ENCODE data around the gene CEP19.

Gene CEP19

DNA sequence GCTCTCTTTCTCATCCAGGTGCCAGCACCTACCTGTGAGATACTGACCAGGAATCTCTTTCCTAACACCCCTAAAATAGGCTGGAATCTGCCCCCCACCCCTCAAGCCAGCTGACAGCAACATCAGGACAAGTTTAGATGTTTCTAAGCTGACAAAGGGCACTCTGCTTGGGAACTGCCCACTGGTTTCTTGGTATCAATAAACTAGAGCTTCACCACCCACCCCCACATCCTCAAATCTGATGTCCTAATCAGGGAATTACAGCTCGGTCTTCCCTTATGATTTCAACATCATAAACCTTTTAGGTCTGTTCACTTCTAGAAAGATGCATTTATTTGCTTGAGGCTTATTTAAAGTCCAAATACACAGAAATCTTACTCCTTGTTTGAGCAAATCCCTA lies 34.7 kb downstream of the CEP19 start:
- Histone ChIP-seq H3K9ac (ENCODE audit: low read length) (no peak overlapping the region), H3K36me3 (ENCODE audit: control insufficient read depth, insufficient read depth, low read length) (no peaks in the 10 kb centered on the region), H3K9me3 (ENCODE audit: control insufficient read depth, low read length) (no peaks in the 10 kb centered on the region), H3K27me3 (ENCODE audit: control insufficient read depth, insufficient read depth, low read length) (no peaks in the 10 kb centered on the region), H3K4me1 (ENCODE audit: control insufficient read depth, insufficient read depth, low read length) (peaks cover 5% of the 10 kb centered on the region), H3K4me3 (ENCODE audit: low read length) (no peak overlapping the region)

DNA sequence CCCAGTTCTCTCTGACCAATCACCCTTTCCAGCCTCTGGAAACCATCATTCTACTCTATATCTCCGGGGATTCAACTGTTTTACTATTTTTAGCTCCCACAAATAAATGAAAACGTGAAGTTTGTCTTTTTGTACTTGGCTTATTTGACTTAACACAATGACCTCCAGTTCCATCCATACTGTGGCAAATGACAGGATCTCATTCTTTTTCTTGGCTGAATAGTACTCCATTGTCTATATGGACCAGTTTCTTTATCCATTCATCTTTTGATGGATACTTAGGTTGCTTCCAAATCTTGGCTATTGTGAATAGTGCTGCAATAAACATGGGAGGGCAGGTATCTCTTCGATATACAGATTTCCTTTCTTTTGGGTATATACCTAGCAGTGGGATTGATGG lies 38.4 kb downstream of the CEP19 start:
- H3K4me1 ChIP-seq (ENCODE audit: control insufficient read depth, insufficient read depth, low read length): peaks cover 5% of the 10 kb centered on the region

DNA sequence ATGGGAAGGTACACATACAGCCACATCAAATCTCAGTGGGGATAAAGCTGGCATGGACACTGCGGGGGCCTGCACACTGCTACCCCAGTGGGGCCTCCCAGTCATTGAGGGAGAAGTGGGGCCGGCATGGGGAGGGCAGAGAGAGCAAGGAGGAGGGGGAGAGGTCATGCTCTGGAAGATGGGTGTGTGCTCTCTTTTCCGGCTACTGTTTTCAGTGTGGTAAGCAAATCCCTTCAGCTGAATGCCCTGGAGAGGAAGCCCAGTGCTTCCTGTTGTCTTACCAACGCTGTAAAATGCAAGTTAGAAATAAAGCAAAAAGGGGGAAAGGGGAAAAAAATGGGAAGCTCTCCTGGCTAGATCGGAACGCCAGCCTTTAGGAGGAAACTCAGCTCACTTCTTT lies 41.7 kb downstream of the CEP19 start:
- H3K9me3 ChIP-seq (ENCODE audit: control insufficient read depth, low read length): no peaks in the 10 kb centered on the region
- H3K36me3 ChIP-seq (ENCODE audit: control insufficient read depth, insufficient read depth, low read length): no peaks in the 10 kb centered on the region
- no peak overlapping the region for H3K4me3 ChIP-seq (ENCODE audit: low read length)
- H3K9ac ChIP-seq (ENCODE audit: low read length): no peak overlapping the region
- H3K27me3 ChIP-seq (ENCODE audit: control insufficient read depth, insufficient read depth, low read length): no peaks in the 10 kb centered on the region
- H3K4me1 ChIP-seq (ENCODE audit: control insufficient read depth, insufficient read depth, low read length): no peaks in the 10 kb centered on the region

More for the DNA sequence above, 38.4 kb downstream of the CEP19 start:
- no peaks in the 10 kb centered on the region for H3K9me3 ChIP-seq (ENCODE audit: control insufficient read depth, low read length)
- no peak overlapping the region for H3K4me3 ChIP-seq (ENCODE audit: low read length)
- H3K27me3 ChIP-seq (ENCODE audit: control insufficient read depth, insufficient read depth, low read length): no peaks in the 10 kb centered on the region
- H3K36me3 ChIP-seq (ENCODE audit: control insufficient read depth, insufficient read depth, low read length): no peaks in the 10 kb centered on the region
- no peak overlapping the region for H3K9ac ChIP-seq (ENCODE audit: low read length)

GRCh38 chr3:196667056-196667825 lies 44.8 kb downstream of the CEP19 start:
- Histone ChIP-seq H3K9me3 (ENCODE audit: control insufficient read depth, low read length) (no peaks in the 10 kb centered on the region), H3K9ac (ENCODE audit: low read length) (no peak overlapping the region), H3K4me3 (ENCODE audit: low read length) (no peak overlapping the region), H3K36me3 (ENCODE audit: control insufficient read depth, insufficient read depth, low read length) (no peaks in the 10 kb centered on the region), H3K4me1 (ENCODE audit: control insufficient read depth, insufficient read depth, low read length) (no peaks in the 10 kb centered on the region), H3K27me3 (ENCODE audit: control insufficient read depth, insufficient read depth, low read length) (no peaks in the 10 kb centered on the region)

GRCh38 chr3:196666001-196666867 lies 45.8 kb downstream of the CEP19 start:
- no peaks in the 10 kb centered on the region for H3K36me3 ChIP-seq (ENCODE audit: control insufficient read depth, insufficient read depth, low read length)
- no peaks in the 10 kb centered on the region for H3K9me3 ChIP-seq (ENCODE audit: control insufficient read depth, low read length)
- no peak overlapping the region for H3K4me3 ChIP-seq (ENCODE audit: low read length)
- no peak overlapping the region for H3K9ac ChIP-seq (ENCODE audit: low read length)
- no peaks in the 10 kb centered on the region for H3K27me3 ChIP-seq (ENCODE audit: control insufficient read depth, insufficient read depth, low read length)
- H3K4me1 ChIP-seq (ENCODE audit: control insufficient read depth, insufficient read depth, low read length): no peaks in the 10 kb centered on the region

DNA sequence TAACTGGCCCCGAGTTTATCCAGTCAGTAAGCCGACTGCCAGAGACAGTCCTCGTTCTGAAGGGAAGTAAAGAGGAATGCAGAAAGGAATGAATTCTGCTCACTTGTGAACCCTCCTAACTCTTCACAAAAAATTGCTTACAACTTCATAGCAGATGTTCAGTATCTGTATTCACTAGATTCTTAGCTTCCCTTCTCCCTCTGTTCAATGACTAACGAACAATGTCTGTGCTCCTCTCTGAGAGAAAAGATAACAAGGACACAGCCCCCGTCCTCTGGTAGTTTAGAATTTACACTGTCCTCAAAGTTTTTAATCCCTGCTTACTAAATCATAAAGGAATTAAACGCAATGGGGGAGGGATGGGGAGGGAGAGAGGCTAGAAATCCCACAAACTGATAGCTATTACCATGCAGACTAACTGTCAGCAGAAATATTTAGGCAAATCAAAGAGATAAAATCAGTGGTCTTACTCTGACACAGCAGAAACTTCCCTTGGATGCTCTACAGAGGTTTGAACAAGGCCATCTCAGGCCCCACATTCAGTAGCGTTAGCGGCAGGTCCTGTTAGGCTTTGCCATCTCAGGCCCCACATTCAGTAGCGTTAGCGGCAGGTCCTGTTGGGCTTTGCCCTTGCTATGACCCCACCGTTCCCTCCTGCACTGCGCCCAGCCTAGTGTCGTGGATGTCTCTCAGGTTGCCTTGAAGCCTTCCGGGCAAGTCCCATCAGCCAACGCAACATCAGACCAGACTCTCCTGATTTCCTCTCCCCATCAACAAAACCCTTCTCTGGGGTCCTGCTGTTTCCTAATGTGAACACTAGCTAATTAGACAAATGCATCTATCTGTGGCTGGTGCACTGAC lies 49.1 kb downstream of the CEP19 start:
- H3K4me1 ChIP-seq (ENCODE audit: control insufficient read depth, insufficient read depth, low read length): no peaks in the 10 kb centered on the region
- H3K9me3 ChIP-seq (ENCODE audit: control insufficient read depth, low read length): no peaks in the 10 kb centered on the region
- H3K4me3 ChIP-seq (ENCODE audit: low read length): no peak overlapping the region
- H3K36me3 ChIP-seq (ENCODE audit: control insufficient read depth, insufficient read depth, low read length): no peaks in the 10 kb centered on the region
- peaks cover 6% of the 10 kb centered on the region for H3K27me3 ChIP-seq (ENCODE audit: control insufficient read depth, insufficient read depth, low read length)
- no peak overlapping the region for H3K9ac ChIP-seq (ENCODE audit: low read length)

DNA sequence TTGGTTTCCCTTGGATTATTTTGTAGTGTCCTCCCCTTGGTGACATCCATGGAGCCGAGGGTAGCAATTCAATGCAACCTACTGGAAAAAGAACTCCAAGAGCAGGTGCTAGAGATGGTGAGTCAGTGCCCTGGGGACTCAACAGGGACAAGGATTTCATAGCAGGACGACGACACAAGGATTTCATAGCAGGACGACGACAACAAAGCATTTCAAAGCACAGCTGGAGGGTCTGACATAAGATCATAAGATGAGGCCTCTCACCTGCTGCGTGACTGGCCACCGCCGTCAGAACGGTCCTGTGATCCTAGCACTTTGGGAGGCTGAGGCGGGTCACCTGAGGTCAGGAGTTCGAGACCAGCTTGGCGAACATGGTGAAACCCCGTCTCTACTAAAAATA lies 50.0 kb downstream of the CEP19 start:
- Histone ChIP-seq H3K4me3 (ENCODE audit: low read length) (no peak overlapping the region), H3K27me3 (ENCODE audit: control insufficient read depth, insufficient read depth, low read length) (peaks cover 6% of the 10 kb centered on the region), H3K36me3 (ENCODE audit: control insufficient read depth, insufficient read depth, low read length) (no peaks in the 10 kb centered on the region), H3K9me3 (ENCODE audit: control insufficient read depth, low read length) (no peaks in the 10 kb centered on the region), H3K4me1 (ENCODE audit: control insufficient read depth, insufficient read depth, low read length) (no peaks in the 10 kb centered on the region), H3K9ac (ENCODE audit: low read length) (no peak overlapping the region)

DNA sequence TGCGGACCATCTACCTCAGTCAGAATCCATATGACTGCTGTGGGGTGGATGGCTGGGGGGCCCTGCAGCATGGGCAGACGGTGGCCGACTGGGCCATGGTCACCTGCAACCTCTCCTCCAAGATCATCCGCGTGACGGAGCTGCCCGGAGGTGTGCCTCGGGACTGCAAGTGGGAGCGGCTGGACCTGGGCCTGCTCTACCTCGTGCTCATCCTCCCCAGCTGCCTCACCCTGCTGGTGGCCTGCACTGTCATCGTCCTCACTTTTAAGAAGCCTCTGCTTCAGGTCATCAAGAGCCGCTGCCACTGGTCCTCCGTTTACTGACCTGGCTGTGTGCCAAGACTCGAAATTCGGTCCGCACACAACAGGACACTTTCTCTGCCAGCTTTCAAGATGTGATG lies 50.6 kb downstream of the CEP19 start:
- H3K9ac ChIP-seq (ENCODE audit: low read length): no peak overlapping the region
- no peaks in the 10 kb centered on the region for H3K9me3 ChIP-seq (ENCODE audit: control insufficient read depth, low read length)
- peaks cover 6% of the 10 kb centered on the region for H3K27me3 ChIP-seq (ENCODE audit: control insufficient read depth, insufficient read depth, low read length)
- no peaks in the 10 kb centered on the region for H3K4me1 ChIP-seq (ENCODE audit: control insufficient read depth, insufficient read depth, low read length)
- no peaks in the 10 kb centered on the region for H3K36me3 ChIP-seq (ENCODE audit: control insufficient read depth, insufficient read depth, low read length)
- H3K4me3 ChIP-seq (ENCODE audit: low read length): no peak overlapping the region

- no peaks in the 10 kb centered on the region for H3K4me1 ChIP-seq (ENCODE audit: control insufficient read depth, insufficient read depth, low read length)
- H3K9ac ChIP-seq (ENCODE audit: low read length): no peak overlapping the region
- H3K9me3 ChIP-seq (ENCODE audit: control insufficient read depth, low read length): no peaks in the 10 kb centered on the region
- peaks cover 6% of the 10 kb centered on the region for H3K27me3 ChIP-seq (ENCODE audit: control insufficient read depth, insufficient read depth, low read length)
- H3K4me3 ChIP-seq (ENCODE audit: low read length): no peak overlapping the region
- H3K36me3 ChIP-seq (ENCODE audit: control insufficient read depth, insufficient read depth, low read length): no peaks in the 10 kb centered on the region
Observed at GRCh38 chr3:196660381-196661166, 51.5 kb downstream of the CEP19 start.

DNA sequence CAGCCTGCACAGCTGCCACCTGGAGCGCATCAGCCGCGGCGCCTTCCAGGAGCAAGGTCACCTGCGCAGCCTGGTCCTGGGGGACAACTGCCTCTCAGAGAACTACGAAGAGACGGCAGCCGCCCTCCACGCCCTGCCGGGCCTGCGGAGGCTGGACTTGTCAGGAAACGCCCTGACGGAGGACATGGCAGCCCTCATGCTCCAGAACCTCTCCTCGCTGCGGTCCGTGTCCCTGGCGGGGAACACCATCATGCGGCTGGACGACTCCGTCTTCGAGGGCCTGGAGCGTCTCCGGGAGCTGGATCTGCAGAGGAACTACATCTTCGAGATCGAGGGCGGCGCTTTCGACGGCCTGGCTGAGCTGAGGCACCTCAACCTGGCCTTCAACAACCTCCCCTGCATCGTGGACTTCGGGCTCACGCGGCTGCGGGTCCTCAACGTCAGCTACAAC lies 52.1 kb downstream of the CEP19 start:
- Histone ChIP-seq H3K9me3 (ENCODE audit: control insufficient read depth, low read length) (no peaks in the 10 kb centered on the region), H3K4me3 (ENCODE audit: low read length) (no peak overlapping the region), H3K4me1 (ENCODE audit: control insufficient read depth, insufficient read depth, low read length) (no peaks in the 10 kb centered on the region), H3K9ac (ENCODE audit: low read length) (no peak overlapping the region), H3K27me3 (ENCODE audit: control insufficient read depth, insufficient read depth, low read length) (peaks cover 6% of the 10 kb centered on the region), H3K36me3 (ENCODE audit: control insufficient read depth, insufficient read depth, low read length) (no peaks in the 10 kb centered on the region)

All from mucosa of stomach (tissue), 1 donor.